Measurements from ENCODE around the gene NDUFAF5. TPM values are rescaled to one million over a fixed set of nuclear protein-coding genes. Genes with fewer than 3 reads are reported as not detected.

Gene NDUFAF5
- total RNA-seq, 5 donors from 2014 or later (not counting 1 experiment from before 2014, with no cell fraction given), result 25.6 to 39.4 (median 30.1) TPM

DNA sequence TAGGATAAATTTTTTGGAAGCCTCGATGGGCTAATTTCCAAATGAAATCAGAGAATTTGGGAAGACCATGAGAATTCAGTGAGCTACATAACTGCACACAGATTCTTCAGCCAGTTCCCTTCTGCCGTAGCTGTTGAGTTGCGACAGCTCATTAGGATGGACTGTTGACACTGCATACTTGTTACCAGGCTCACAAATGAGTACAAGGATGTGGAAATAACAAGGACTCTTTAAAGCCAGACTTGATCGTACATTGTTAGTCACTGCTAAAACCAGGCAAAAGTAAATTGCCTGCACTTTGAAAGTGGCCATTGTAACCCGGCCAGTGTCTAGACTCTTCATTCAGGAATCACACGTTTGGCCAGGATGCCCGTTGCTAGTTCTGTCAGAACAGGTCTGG is 37.0 kb downstream of the NDUFAF5 start:
- Mint-ChIP-seq H3K4me3 (no peak overlapping the region), H3K27me3 (peaks cover 0 to 2% of the 10 kb centered on the region in 2 donors), H3K9me3 (no peaks in the 10 kb centered on the region), H3K4me1 (no peaks in the 10 kb centered on the region), H3K36me3 (peaks cover 11% of the 10 kb centered on the region), H3K27ac (no peak overlapping the region)
- Histone ChIP-seq H3K36me3 (ENCODE audit: control insufficient read depth in 2 of 2, extremely low read depth in 1 of 2, insufficient read depth in 1 of 2, low read length in 1 of 2) (peaks cover 0 to 9% of the 10 kb centered on the region in 2 donors), H3K4me3 (ENCODE audit: control insufficient read depth in 1 of 2, extremely low read depth in 1 of 2, low read length in 1 of 2) (no peak overlapping the region), H3K9me3 (no peaks in the 10 kb centered on the region), H3K27ac (ENCODE audit: low read length) (no peak overlapping the region), H3K27me3 (replicated peaks in 1 of 2; ENCODE audit: control insufficient read depth in 2 of 2, extremely low read depth in 1 of 2, insufficient read depth in 2 of 2, low read length in 1 of 2) (no peaks in the 10 kb centered on the region), H3K4me1 (ENCODE audit: control insufficient read depth in 1 of 2, extremely low read depth in 1 of 2, insufficient read depth in 2 of 2, low read length in 2 of 2) (no peaks in the 10 kb centered on the region)
- ChIA-PET POLR2A (no interaction called here), CTCF (no interaction called here)
- WGBS (ENCODE audit: insufficient coverage), result 100% methylated on average over 6 of the region's 7 CpGs
- ATAC-seq (replicated peaks in 1 of 4) (no peak), DNase-seq (no peak)

DNA sequence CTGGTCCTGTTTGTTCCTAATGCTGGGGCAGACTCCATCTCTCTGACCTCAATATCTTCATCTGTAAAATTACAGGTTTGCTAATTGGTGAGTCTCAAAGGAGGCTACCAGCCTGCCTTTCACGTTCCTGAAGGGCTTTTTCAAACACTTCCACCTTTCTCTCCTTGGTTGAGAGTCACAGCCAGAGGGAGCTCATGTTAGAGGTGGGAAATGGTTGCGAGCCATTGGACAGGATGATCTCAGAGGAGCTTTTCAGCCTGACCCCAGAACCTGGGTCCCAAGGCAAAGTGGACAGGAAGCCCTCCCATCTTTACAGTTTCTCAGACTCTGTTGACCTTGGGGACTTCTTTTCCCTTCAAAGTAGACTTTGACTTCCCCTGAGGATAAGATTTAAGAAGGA is 37.6 kb downstream of the NDUFAF5 start:
- Histone ChIP-seq H3K27ac (ENCODE audit: low read length) (no peak overlapping the region), H3K36me3 (ENCODE audit: control insufficient read depth in 2 of 2, extremely low read depth in 1 of 2, insufficient read depth in 1 of 2, low read length in 1 of 2) (peaks cover 0 to 9% of the 10 kb centered on the region in 2 donors), H3K4me1 (ENCODE audit: control insufficient read depth in 1 of 2, extremely low read depth in 1 of 2, insufficient read depth in 2 of 2, low read length in 2 of 2) (no peaks in the 10 kb centered on the region), H3K9me3 (no peaks in the 10 kb centered on the region), H3K27me3 (replicated peaks in 1 of 2; ENCODE audit: control insufficient read depth in 2 of 2, extremely low read depth in 1 of 2, insufficient read depth in 2 of 2, low read length in 1 of 2) (no peaks in the 10 kb centered on the region), H3K4me3 (ENCODE audit: control insufficient read depth in 1 of 2, extremely low read depth in 1 of 2, low read length in 1 of 2) (no peak overlapping the region)
- ATAC-seq (replicated peaks in 1 of 4) (no peak), DNase-seq (no peak)
- POLR2A ChIA-PET, result no interaction called here
- Mint-ChIP-seq H3K27me3 (peaks cover 0 to 3% of the 10 kb centered on the region in 2 donors), H3K4me1 (no peaks in the 10 kb centered on the region), H3K36me3 (peaks cover 10% of the 10 kb centered on the region), H3K4me3 (no peak overlapping the region), H3K27ac (no peak overlapping the region), H3K9me3 (no peaks in the 10 kb centered on the region)
- CTCF ChIA-PET, result interaction anchor here in 1 of 2 donors (0.5 kb wide), 1 partner anchor 15 kb away, joined by 3 read pairs; no protein-coding TSS in a partner anchor
- no CpG with 5 or more reads among the region's 2 CpGs for WGBS (ENCODE audit: insufficient coverage)

DNA sequence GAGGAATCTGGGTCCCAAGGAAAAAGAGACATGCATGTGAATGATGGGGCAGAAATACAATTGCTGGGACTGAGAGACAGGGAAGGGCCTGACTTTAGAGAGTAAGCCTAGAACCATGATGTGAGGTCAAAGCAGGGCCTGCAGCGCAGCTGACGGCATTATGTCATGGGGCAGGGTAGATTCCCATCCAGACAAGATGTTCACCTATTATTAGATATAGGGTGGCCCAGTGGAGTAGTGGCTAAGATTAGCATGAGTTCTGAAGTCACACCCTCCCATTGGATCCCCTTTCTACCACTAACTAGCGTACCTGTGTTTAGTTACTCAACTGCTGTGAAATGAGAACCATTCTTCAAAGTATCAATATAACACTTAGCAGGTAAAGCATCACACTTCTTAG is 39.6 kb downstream of the NDUFAF5 start:
- ChIA-PET POLR2A (no interaction called here), CTCF (interaction anchor here in 1 of 2 donors (0.9 kb wide), 1 partner anchor 8 kb away, joined by 3 read pairs; no protein-coding TSS in a partner anchor)
- WGBS (ENCODE audit: insufficient coverage), result no CpG with 5 or more reads among the region's 3 CpGs
- H3K27me3 ChIP-seq (replicated peaks in 1 of 2; ENCODE audit: control insufficient read depth in 2 of 2, extremely low read depth in 1 of 2, insufficient read depth in 2 of 2, low read length in 1 of 2), result peaks cover 0 to 4% of the 10 kb centered on the region in 2 experiments
- Mint-ChIP-seq H3K4me1 (no peaks in the 10 kb centered on the region), H3K27ac (no peak overlapping the region), H3K27me3 (peaks cover 0 to 3% of the 10 kb centered on the region in 2 donors), H3K36me3 (peaks cover 4% of the 10 kb centered on the region), H3K9me3 (no peaks in the 10 kb centered on the region), H3K4me3 (no peak overlapping the region)
- no peak for DNase-seq
- no peaks in the 10 kb centered on the region for H3K4me1 ChIP-seq (ENCODE audit: control insufficient read depth in 1 of 2, extremely low read depth in 1 of 2, insufficient read depth in 2 of 2, low read length in 2 of 2)
- H3K4me3 ChIP-seq (ENCODE audit: control insufficient read depth in 1 of 2, extremely low read depth in 1 of 2, low read length in 1 of 2), result no peak overlapping the region
- no peaks in the 10 kb centered on the region for H3K36me3 ChIP-seq (ENCODE audit: control insufficient read depth in 2 of 2, extremely low read depth in 1 of 2, insufficient read depth in 1 of 2, low read length in 1 of 2)
- H3K9me3 ChIP-seq, result no peaks in the 10 kb centered on the region
- no peak overlapping the region for H3K27ac ChIP-seq (ENCODE audit: low read length)
- no peak for ATAC-seq (replicated peaks in 1 of 4)

DNA sequence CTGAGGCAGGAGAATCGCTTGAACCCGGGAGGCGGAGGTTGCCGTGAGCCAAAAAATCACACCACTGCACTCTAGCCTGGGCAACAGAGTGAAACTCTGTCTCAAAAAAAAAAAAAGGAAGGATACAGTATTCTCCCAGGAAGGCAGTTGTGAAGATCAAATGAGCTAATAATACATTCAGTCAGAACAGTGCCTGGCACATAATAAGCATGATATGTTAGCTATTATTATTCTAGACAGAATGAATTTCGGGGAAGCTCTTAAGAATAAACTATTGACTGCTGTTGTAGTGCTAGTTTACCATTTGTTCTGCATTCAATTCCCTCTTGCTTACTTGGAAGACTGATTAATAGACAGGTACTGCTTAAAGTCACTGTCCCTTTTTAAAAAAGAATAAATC is 40.6 kb downstream of the NDUFAF5 start:
- H3K9me3 ChIP-seq, result no peaks in the 10 kb centered on the region
- no peak overlapping the region for H3K4me3 ChIP-seq (ENCODE audit: control insufficient read depth in 1 of 2, extremely low read depth in 1 of 2, low read length in 1 of 2)
- ATAC-seq (replicated peaks in 1 of 4) (no peak), DNase-seq (no peak)
- H3K27me3 ChIP-seq (replicated peaks in 1 of 2; ENCODE audit: control insufficient read depth in 2 of 2, extremely low read depth in 1 of 2, insufficient read depth in 2 of 2, low read length in 1 of 2), result peaks cover 0 to 4% of the 10 kb centered on the region in 2 experiments
- ChIA-PET POLR2A (no interaction called here), CTCF (interaction anchor here (0.7 to 0.9 kb wide), 2 partner anchors 9 to 777 kb away, joined by 3 to 4 read pairs; no protein-coding TSS in a partner anchor)
- H3K27ac Mint-ChIP-seq, result no peak overlapping the region
- H3K4me3 Mint-ChIP-seq, result no peak overlapping the region
- H3K27me3 Mint-ChIP-seq, result peaks cover 0 to 3% of the 10 kb centered on the region in 2 donors
- H3K27ac ChIP-seq (ENCODE audit: low read length), result no peak overlapping the region
- no peaks in the 10 kb centered on the region for H3K4me1 ChIP-seq (ENCODE audit: control insufficient read depth in 1 of 2, extremely low read depth in 1 of 2, insufficient read depth in 2 of 2, low read length in 2 of 2)
- H3K36me3 ChIP-seq (ENCODE audit: control insufficient read depth in 2 of 2, extremely low read depth in 1 of 2, insufficient read depth in 1 of 2, low read length in 1 of 2), result no peaks in the 10 kb centered on the region
- H3K4me1 Mint-ChIP-seq, result no peaks in the 10 kb centered on the region
- peaks cover 4% of the 10 kb centered on the region for H3K36me3 Mint-ChIP-seq
- no peaks in the 10 kb centered on the region for H3K9me3 Mint-ChIP-seq
- no CpG with 5 or more reads among the region's 5 CpGs for WGBS (ENCODE audit: insufficient coverage)

DNA sequence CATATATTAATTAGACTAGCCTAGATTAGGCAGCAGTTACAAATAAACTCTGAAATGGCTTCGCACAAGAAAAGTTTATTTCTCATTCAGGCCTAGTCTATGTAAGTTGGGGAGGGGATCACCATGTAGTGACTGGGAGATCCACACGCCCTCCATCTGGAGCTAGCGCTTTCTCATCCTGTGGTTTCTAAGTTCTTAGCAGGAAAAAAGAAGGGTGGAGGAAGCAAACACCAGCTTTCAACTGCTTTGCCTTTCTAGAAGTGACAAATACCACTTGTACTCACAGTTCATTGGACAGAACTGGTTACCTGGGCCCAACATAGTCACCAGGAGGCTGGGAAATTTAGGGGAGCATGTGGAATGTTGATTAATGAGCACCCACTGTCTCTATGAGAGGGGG is 46.6 kb downstream of the NDUFAF5 start:
- Histone ChIP-seq H3K27ac (ENCODE audit: low read length) (no peak overlapping the region), H3K9me3 (no peaks in the 10 kb centered on the region), H3K4me1 (ENCODE audit: control insufficient read depth in 1 of 2, extremely low read depth in 1 of 2, insufficient read depth in 2 of 2, low read length in 2 of 2) (no peaks in the 10 kb centered on the region), H3K36me3 (ENCODE audit: control insufficient read depth in 2 of 2, extremely low read depth in 1 of 2, insufficient read depth in 1 of 2, low read length in 1 of 2) (no peaks in the 10 kb centered on the region), H3K27me3 (replicated peaks in 1 of 2; ENCODE audit: control insufficient read depth in 2 of 2, extremely low read depth in 1 of 2, insufficient read depth in 2 of 2, low read length in 1 of 2) (peaks cover 0 to 9% of the 10 kb centered on the region in 2 experiments), H3K4me3 (ENCODE audit: control insufficient read depth in 1 of 2, extremely low read depth in 1 of 2, low read length in 1 of 2) (no peak overlapping the region)
- Mint-ChIP-seq H3K4me3 (no peak overlapping the region), H3K27ac (no peak overlapping the region), H3K36me3 (no peaks in the 10 kb centered on the region), H3K9me3 (peaks cover 0 to 4% (median 0%) of the 10 kb centered on the region in 3 donors), H3K27me3 (peaks cover 5 to 15% of the 10 kb centered on the region in 2 donors), H3K4me1 (no peaks in the 10 kb centered on the region)
- DNase-seq (no peak), ATAC-seq (replicated peaks in 1 of 4) (no peak)
- 80% methylated on average over 2 of the region's 3 CpGs for WGBS (ENCODE audit: insufficient coverage)
- POLR2A ChIA-PET, result no interaction called here
- CTCF ChIA-PET, result no interaction called here

DNA sequence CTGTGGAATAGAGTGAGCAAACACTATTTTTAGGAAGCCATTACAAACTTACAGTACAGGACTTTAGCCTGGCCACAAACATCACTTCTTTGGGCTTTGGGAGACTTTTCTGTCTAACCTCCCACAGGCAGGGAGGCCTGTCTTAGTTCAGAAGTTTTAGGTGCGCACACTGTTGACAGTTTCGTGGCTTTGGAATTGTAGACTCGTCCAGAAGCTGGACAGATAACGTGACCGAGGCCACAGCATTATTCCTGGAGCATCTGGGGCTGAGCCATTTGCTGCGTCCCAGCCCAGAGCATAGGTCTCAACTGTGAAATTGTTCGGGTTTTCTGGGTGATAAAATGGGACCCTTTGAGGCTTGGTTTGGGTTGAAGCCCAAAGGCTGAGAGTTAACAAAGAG is 53.8 kb downstream of the NDUFAF5 start:
- no peaks in the 10 kb centered on the region for H3K36me3 Mint-ChIP-seq
- POLR2A ChIA-PET, result no interaction called here
- no peak for ATAC-seq (replicated peaks in 1 of 4)

More for the DNA sequence above, 53.8 kb downstream of the NDUFAF5 start:
- H3K9me3 Mint-ChIP-seq, result no peaks in the 10 kb centered on the region
- Histone ChIP-seq H3K4me1 (ENCODE audit: control insufficient read depth in 1 of 2, extremely low read depth in 1 of 2, insufficient read depth in 2 of 2, low read length in 2 of 2) (no peaks in the 10 kb centered on the region), H3K4me3 (ENCODE audit: control insufficient read depth in 1 of 2, extremely low read depth in 1 of 2, low read length in 1 of 2) (no peak overlapping the region), H3K27ac (ENCODE audit: low read length) (no peak overlapping the region), H3K9me3 (no peaks in the 10 kb centered on the region), H3K36me3 (ENCODE audit: control insufficient read depth in 2 of 2, extremely low read depth in 1 of 2, insufficient read depth in 1 of 2, low read length in 1 of 2) (no peaks in the 10 kb centered on the region), H3K27me3 (replicated peaks in 1 of 2; ENCODE audit: control insufficient read depth in 2 of 2, extremely low read depth in 1 of 2, insufficient read depth in 2 of 2, low read length in 1 of 2) (peaks cover 0 to 19% of the 10 kb centered on the region in 2 experiments)
- no peak overlapping the region for H3K27ac Mint-ChIP-seq
- no peaks in the 10 kb centered on the region for H3K4me1 Mint-ChIP-seq
- no peak overlapping the region for H3K4me3 Mint-ChIP-seq
- no peak for DNase-seq
- CTCF ChIA-PET, result no interaction called here
- peaks cover 16 to 19% of the 10 kb centered on the region in 2 donors for H3K27me3 Mint-ChIP-seq
- 75% methylated on average over 7 of the region's 7 CpGs for WGBS (ENCODE audit: insufficient coverage)

All from T-cell (primary cell).